ENCODE results near the gene ALDH16A1. TPM values are rescaled to one million over a fixed set of nuclear protein-coding genes. Genes with fewer than 3 reads are reported as not detected.
A peak's percentile ranks its signal among the peaks of the same experiment; 100 is the strongest.

The ALDH16A1 gene
- total and polyA plus RNA-seq, 2 of the 4 experiments (the other 2 are of a cell fraction), result 10.4 to 12.9 TPM

DNA sequence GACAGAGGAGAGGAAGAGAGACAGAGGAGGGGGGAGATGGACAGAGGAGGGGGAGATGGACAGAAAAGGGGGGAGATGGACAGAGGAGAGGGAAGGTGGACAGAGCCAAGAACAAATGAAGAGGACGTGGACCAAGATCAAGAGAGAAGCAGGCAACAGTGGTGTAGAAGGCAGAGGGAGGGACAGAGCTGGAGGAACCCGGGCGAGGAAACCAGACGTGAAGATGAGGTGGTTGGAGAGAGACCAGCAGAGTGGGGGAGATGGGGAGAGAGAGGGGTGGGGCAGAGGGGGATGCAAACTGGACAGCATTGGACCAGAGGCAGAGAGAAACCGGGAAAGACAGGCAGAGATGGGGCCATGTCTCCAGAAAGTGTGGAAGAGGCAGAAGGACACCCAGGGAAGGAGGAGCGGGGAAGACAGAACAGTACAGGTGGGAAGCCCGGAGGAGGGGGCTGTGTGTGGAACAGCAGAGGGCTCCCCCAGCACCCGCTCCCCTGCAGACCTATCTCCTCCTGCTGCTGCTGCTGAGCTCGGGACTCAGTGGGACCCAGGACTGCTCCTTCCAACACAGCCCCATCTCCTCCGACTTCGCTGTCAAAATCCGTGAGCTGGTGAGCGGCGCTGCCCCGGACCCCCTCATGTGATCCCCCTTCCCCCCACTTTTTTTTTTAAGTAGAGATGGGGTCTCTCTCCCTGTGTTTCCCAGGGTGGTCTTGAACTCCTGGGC, 22.3 kb downstream of the ALDH16A1 start:
- Histone ChIP-seq H3K14ac (replicated peaks; ENCODE audit: low read depth, low read length) (peak overlapping the region; percentile 92; the same call in 1 of the 2 replicates), H2BK20ac (ENCODE audit: low read depth, low read length) (no peak overlapping the region), H3K27ac (ENCODE audit: insufficient read depth, low read length) (no peak overlapping the region), H4K20me1 (ENCODE audit: insufficient read depth, low read length) (no peaks in the 10 kb centered on the region), H3K23ac (ENCODE audit: low read depth, low read length) (peak overlapping the region; percentile 73; the same call in 1 of the 2 replicates), H3K27me3 (ENCODE audit: control insufficient read depth, insufficient read depth, low read length) (no peaks in the 10 kb centered on the region), H3K4ac (ENCODE audit: low read depth, low read length) (peak overlapping the region; percentile 96), H2AK5ac (ENCODE audit: low read depth, low read length) (peak overlapping the region; percentile 99; the same call in 1 of the 2 replicates), H3K56ac (ENCODE audit: extremely low read depth, insufficient read depth, low read length) (no peak overlapping the region), H3K9me1 (ENCODE audit: insufficient read depth, low read length) (peaks cover 12% of the 10 kb centered on the region; the same call in 1 of the 2 replicates), H3K36me3 (ENCODE audit: control insufficient read depth, insufficient read depth, low read length) (peaks cover 1% of the 10 kb centered on the region; the same call in 1 of the 2 replicates), H3K79me1 (ENCODE audit: low read depth in 1 of 2, low read length in 2 of 2) (peaks cover 0 to 8% of the 10 kb centered on the region in 2 experiments; a peak in 2 of 4 replicates), H2BK120ac (ENCODE audit: low read depth, low read length) (no peak overlapping the region), H3K4me1 (ENCODE audit: control insufficient read depth, insufficient read depth, low read length) (peaks cover 11% of the 10 kb centered on the region; the same call in 1 of the 2 replicates), H3K4me3 (ENCODE audit: insufficient read depth, low read depth, low read length) (no peak overlapping the region), H2AK9ac (replicated peaks; ENCODE audit: low read depth, low read length, poor library complexity) (peak overlapping the region; percentile 96), H3K9me3 (ENCODE audit: control insufficient read depth, insufficient read depth, low read length) (no peaks in the 10 kb centered on the region), H4K5ac (ENCODE audit: low read depth, low read length) (no peak overlapping the region; the same call in 1 of the 2 replicates), H3K9ac (ENCODE audit: low read depth, low read length) (no peak overlapping the region; the same call in 1 of the 2 replicates), H4K91ac (ENCODE audit: insufficient read depth, low read depth, low read length) (no peak overlapping the region), H2AFZ (replicated peaks; ENCODE audit: low read length, poor library complexity) (peak overlapping the region; percentile 66), H2BK5ac (ENCODE audit: low read depth, low read length, poor library complexity, severe bottlenecking) (no peak overlapping the region), H4K8ac (ENCODE audit: low read depth in 2 of 2, low read length in 2 of 2) (peak overlapping the region; percentile 85 to 96; a peak in 2 of 4 replicates), H3K4me2 (ENCODE audit: low read depth, low read length) (peak overlapping the region; percentile 93), H3K18ac (ENCODE audit: low read depth, low read length) (no peak overlapping the region), H2BK15ac (ENCODE audit: low read depth, low read length) (no peak overlapping the region)
- no TSS peak for BruUV-seq (replicated peaks)
- CTCF ChIA-PET, result interaction anchor here (1.0 kb wide), 1 partner anchor 84 kb away, joined by 4 read pairs; no protein-coding TSS in a partner anchor
- ATAC-seq (ENCODE audit: low read depth) (no peak), DNase-seq (no peak)
- POLR2A ChIA-PET (ENCODE audit: unreplicated experiment), result no interaction called here
- dilution Hi-C loops (cut with HindIII; ENCODE audit: low sequenced_read_pairs, unreplicated experiment) (no loop called here), in situ Hi-C loops (cut with MboI; ENCODE audit: low sequenced_read_pairs) (no loop called here), intact Hi-C loops (cut with micrococcal nuclease) (no loop called here)
- WGBS, 2 experiments (ENCODE audit: extremely low coverage in 2 of 2, insufficient read length in 1 of 2), result 57% methylated on average over 5 of the region's 15 CpGs; no CpG with 5 or more reads in 1 of the 2 experiments
- TF ChIP-seq MAZ (IDR thresholded peaks at IDR 0.05; ENCODE audit: borderline replicate concordance, low read depth, low read length) (no peak), RAD21 (IDR thresholded peaks at IDR 0.05; ENCODE audit: low read length) (no peak), POLR2A (IDR thresholded peaks at IDR 0.05; ENCODE audit: low read depth, low read length) (no peak), FOS (IDR thresholded peaks at IDR 0.05; ENCODE audit: low read depth, low read length) (no peak), MAFK (IDR thresholded peaks at IDR 0.05; ENCODE audit: low read depth, low read length) (no peak), CEBPB (IDR thresholded peaks at IDR 0.05; ENCODE audit: low read depth, low read length) (no peak), SMC3 (IDR thresholded peaks at IDR 0.05; ENCODE audit: low read depth, low read length) (no peak), NFE2L2 (IDR thresholded peaks at IDR 0.05; ENCODE audit: low read depth, low read length) (no peak), CHD1 (IDR thresholded peaks at IDR 0.05; ENCODE audit: low read depth, low read length) (no peak), RCOR1 (IDR thresholded peaks at IDR 0.05; ENCODE audit: insufficient replicate concordance, low read length) (no peak), ELK1 (IDR thresholded peaks at IDR 0.05; ENCODE audit: borderline replicate concordance, low read depth, low read length) (no peak), BHLHE40 (IDR thresholded peaks at IDR 0.05; ENCODE audit: low read depth, low read length) (no peak), RFX5 (IDR thresholded peaks at IDR 0.05; ENCODE audit: low read depth, low read length) (no peak)
- TF ChIP-seq, protein P1, sequence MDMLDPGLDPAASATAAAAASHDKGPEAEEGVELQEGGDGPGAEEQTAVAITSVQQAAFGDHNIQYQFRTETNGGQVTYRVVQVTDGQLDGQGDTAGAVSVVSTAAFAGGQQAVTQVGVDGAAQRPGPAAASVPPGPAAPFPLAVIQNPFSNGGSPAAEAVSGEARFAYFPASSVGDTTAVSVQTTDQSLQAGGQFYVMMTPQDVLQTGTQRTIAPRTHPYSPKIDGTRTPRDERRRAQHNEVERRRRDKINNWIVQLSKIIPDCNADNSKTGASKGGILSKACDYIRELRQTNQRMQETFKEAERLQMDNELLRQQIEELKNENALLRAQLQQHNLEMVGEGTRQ (IDR thresholded peaks at IDR 0.05; ENCODE audit: low read depth, low read length), result no peak
- TF ChIP-seq, protein P2, sequence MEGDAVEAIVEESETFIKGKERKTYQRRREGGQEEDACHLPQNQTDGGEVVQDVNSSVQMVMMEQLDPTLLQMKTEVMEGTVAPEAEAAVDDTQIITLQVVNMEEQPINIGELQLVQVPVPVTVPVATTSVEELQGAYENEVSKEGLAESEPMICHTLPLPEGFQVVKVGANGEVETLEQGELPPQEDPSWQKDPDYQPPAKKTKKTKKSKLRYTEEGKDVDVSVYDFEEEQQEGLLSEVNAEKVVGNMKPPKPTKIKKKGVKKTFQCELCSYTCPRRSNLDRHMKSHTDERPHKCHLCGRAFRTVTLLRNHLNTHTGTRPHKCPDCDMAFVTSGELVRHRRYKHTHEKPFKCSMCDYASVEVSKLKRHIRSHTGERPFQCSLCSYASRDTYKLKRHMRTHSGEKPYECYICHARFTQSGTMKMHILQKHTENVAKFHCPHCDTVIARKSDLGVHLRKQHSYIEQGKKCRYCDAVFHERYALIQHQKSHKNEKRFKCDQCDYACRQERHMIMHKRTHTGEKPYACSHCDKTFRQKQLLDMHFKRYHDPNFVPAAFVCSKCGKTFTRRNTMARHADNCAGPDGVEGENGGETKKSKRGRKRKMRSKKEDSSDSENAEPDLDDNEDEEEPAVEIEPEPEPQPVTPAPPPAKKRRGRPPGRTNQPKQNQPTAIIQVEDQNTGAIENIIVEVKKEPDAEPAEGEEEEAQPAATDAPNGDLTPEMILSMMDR (conservative IDR thresholded peaks at IDR 0.05; ENCODE audit: low read depth, low read length), result no peak

All from IMR-90 (cell line).